Omental fat pad (tissue), 4 donors: ENCODE data around the gene ADAP1. TPM values are rescaled to one million over a fixed set of nuclear protein-coding genes. Genes with fewer than 3 reads are reported as not detected.

Experiments used
- ATAC-seq: fragments of 150-250 bp; one replicate; pipeline ENCODE4 v1.9.1; 2016; ENCODE audit warnings: mild to moderate bottlenecking, moderate library complexity; ENCODE audit not compliant: low FRiP score
- DNase-seq: peaks from one replicate; pipeline ENCODE4 v3.0.0-alpha.2; 2019; ENCODE audit warnings: low spot score
- CTCF ChIP-seq, 3 donors: fragments of 450-650 bp; IDR thresholded peaks; one replicate each; pipeline ENCODE4 v1.5.1; 2016 to 2017; ENCODE audit warnings: antibody characterized with exemption in 3 of 3, mild to moderate bottlenecking in 3 of 3, moderate library complexity in 2 of 3
- total RNA-seq, 4 donors: library from RNA; depleted of rRNA; stranded (reverse); fragments of >200 nt; gene quantifications; one replicate each; pipeline ENCODE4 v1.1.0, GENCODE V29; 2016

ADAP1 gene
- total RNA-seq, 4 donors from 2014 or later: 6.7 to 21.7 (median 14.4) TPM

DNA sequence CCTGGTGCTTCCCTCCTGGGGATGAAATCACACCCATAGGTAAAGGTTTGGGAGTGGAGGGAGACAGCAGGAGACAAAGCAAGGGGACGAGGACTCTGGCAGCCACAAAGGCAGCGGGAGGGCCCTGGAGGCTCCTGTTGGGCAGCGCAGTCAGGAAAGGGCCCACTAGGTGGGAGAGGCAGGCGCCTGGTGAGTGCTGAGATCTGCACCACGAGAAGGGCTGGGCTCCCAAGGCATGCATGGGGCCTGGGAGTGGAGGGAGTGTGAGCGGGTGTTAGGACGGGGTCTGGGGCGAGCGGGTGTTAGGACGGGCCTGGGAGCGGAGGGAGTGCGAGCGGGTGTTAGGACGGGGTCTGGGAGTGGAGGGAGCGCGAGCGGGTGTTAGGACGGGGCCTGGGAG is 65.1 kb downstream of the ADAP1 start:
- ATAC-seq (no peak), DNase-seq (no peak)
- no peak for TF ChIP-seq CTCF (IDR thresholded peaks at IDR 0.05)

DNA sequence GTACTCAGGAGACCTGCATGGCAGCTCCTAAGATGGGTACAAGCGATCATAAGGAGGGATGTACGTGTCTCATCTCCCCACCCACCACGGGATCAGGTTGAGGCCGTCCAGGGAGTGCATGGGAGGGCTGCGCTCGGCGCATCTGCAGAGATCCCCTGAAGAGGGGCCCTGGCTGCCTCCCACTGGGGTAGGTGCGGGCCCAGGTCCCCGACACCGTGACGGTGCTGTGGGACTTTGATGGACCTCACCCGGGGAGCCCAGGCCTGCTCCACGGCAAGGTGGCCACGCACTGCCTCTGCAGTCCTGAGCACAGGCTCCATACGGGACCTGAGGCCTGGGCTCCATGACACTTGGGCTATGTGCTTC is 65.5 kb downstream of the ADAP1 start:
- DNase-seq (no peak), ATAC-seq (no peak)

GRCh38 chr7:888081-889024 is 66.1 kb downstream of the ADAP1 start:
- ATAC-seq (no peak), DNase-seq (no peak)
- no peak for TF ChIP-seq CTCF (IDR thresholded peaks at IDR 0.05)

More for the DNA sequence above, 65.5 kb downstream of the ADAP1 start:
- TF ChIP-seq CTCF (IDR thresholded peaks at IDR 0.05): no peak

DNA sequence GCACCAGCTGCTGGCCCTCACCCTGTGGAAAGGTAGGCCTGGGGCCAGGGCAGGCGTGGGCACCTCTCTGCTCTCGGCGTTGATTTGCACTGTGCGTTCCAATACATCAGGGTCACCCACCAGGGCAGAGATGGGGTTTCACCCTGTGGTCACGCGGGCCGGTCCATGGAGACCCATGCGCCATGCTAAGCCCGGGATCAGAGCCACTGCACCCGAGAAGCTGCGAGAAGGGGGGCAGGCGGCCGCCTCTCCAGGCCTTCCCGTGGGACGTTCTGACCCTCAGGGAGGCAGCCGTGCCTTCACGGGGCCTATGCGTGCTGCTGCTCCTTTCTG is 67.0 kb downstream of the ADAP1 start:
- no peak for TF ChIP-seq CTCF (IDR thresholded peaks at IDR 0.05)
- DNase-seq (no peak), ATAC-seq (no peak)

GRCh38 chr7:886626-887487 is 67.6 kb downstream of the ADAP1 start:
- DNase-seq (no peak), ATAC-seq (no peak)
- no peak for TF ChIP-seq CTCF (IDR thresholded peaks at IDR 0.05)

- TF ChIP-seq CTCF (IDR thresholded peaks at IDR 0.05): no peak
- ATAC-seq (no peak), DNase-seq (no peak)
These were observed 68.4 kb downstream of the ADAP1 start for GRCh38 chr7:885893-886625.
